T follicular helper cell (primary cell): ENCODE data around the gene OR2H1.

ENCODE experiments used
- DNase-seq: peaks from one replicate; pipeline ENCODE4 v3.0.0-alpha.2; 2020; ENCODE audit warnings: low read depth

OR2H1 gene

DNA sequence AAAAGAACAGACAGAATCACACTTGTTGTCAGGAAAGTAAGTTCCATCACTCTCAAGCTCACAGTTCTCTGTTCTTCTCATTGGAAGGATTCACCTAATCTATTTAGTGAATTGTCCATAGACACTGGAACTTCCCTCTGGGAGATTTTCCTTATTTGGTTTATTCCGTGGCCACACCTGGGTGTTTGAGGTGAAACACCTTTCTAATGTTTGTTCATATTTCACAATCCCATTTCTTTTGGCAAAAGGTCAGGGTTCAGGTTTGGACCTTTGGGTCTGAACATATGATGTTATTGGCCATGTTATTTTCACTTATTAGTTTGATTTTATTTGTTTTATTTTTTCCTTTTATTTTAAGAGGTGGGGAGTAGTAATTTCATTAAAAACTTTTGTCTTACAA lies 26.8 kb downstream of the OR2H1 start:
- no peak for DNase-seq

DNA sequence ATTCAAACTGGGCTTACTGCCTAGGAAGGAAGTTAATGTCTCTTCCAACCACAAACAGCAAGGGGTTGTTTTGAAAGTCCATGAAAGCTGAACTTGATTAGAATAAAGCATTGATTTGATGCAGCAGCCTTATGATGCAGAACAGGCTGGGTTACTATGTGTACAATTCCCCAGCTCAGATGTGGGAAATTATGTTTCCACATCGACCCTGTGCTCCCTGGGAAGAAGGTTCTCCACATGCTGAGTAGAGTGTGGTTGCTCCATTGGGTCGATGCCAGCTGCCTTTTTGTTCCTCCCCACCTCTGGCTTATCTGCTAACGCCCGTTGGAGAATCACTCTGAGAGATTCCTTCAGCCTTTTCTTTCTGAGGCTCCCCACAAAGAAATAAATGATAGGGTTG lies 29.6 kb downstream of the OR2H1 start:
- DNase-seq = no peak

DNA sequence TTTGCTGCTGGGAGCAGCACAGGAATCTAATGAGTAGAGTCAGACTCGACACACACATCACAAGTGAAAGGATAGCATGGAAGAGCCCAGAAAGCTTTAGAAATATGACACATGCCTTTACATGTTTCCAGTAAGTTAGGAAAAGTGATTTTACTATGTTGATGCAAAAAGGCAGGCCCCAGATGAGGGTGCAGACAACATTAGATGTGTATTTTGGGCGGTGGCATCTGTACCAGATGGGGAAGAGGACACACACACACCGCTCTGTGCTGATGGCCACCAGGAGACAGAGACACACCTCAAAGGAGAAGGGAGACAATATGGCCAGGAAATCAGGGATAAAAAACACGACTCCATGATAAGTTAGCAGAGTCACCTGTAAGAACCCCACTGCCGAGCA lies 30.2 kb downstream of the OR2H1 start:
- no peak for DNase-seq

DNA sequence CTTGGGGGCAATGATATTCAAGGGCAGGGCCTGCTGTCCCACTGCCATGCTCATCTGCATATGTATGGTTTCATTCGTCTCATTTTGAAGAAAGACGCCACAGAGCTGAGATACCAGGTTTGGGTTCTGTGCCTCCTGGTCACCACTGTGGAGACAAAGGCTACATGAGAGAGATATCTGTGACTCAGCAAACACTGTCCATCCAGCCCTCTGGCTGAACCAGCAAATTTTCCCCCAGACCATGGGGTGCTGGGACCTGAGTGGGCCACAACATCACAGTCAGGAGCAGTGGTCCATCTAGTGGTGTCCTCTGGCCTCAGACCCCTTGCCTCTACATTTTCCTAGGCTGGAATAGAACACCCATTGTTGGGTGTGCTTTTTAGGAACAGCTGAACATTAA lies 30.7 kb downstream of the OR2H1 start, which contains the start of gene MAS1L:
Gene MAS1L (minus strand): TSS at position 297 of the 400 bp plus-strand sequence. CDS start 54 bp downstream, at position 243.
- DNase-seq = no peak

DNA sequence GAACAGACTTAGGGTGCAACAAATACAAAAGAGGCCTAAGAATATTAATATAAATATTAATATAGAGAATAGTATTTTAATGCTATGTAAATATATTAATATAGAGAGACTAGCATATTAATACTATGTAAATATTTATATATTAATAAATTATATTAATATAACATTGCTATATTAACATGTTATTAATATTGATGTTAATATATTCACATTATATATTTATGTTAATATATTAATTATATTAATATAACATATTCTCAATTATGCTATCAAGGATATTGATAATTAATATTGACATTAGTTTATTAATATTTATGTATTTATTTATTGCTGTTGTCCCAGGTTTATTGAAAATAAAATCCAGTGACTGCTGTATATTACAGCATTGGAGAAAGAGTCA lies 31.9 kb downstream of the OR2H1 start:
- DNase-seq = no peak

DNA sequence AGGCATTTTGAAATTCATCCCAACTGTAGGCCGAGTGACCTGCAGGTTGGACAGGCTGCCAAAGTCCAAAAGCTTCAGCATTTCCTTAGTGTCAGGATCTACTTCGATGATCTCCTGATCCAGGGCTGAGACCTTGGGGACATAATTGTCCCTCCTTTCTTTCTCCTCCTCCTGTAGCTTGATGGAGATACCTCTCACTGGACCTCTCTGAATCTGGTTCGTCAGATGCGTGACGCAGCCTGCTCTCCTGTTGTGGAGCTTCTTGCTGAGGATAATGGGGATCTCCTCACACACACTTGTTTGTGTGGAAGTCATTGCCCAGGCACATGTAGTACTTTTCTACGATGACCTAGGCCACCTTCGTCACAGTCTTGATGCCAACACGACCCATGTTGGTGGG lies 32.3 kb downstream of the OR2H1 start:
- DNase-seq = no peak

DNA sequence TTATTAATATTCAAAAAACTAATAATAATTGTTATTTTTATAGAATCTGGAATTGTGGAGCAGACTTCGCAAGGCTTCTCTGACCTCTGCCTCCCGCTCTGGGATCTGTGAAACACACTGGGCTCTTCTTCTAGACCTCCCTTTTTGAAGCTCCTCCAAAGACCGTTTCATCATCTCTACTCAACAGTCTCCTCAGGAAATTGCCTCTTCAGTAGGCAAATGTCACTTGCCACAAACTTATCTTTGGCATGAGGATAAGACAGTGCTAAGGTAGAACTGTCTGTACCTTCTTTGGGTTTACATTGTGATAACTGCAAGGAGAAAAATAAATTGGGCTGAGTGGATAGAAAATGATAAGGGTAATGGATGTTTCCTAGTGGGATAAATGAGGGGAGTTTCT lies 33.1 kb downstream of the OR2H1 start:
- no peak for DNase-seq

DNA sequence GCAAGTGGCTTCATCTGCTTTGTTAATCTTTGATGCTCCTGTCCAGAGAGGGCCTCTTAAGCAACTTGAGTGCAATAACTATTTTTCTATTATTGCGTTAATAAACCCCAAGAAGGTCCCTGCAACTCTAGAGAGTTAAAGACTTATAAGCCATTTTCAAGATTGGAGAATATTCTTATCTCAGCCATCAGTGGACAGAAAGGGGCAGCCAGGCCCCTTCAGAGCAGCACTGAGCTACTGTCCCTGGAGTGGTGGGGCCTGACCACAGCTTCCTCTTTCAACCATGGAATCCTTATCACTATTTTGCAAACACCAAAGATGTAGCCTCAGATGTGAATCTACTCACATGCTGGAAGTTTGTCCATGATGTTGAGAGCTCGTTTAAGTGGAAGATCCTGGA lies 33.6 kb downstream of the OR2H1 start:
- DNase-seq = no peak

DNA sequence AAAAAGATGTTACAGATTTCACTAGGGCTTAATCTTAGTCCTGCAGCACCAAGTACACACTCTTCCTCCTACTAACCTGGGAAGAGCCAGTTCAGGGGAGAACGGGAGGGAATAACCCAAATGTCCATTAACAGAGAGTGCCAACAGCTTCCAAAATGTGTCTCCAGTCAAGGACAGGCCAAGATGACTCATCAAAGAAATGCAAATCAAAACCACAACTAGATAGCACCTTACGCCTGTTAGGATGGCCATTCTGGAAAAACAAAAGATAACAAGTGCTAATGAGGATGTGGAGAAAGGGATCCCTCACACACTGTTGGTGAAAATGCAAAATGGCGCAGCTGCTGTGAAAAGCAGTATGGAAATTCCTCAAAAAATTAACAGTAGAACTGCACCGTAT lies 34.6 kb downstream of the OR2H1 start:
- DNase-seq = no peak

DNA sequence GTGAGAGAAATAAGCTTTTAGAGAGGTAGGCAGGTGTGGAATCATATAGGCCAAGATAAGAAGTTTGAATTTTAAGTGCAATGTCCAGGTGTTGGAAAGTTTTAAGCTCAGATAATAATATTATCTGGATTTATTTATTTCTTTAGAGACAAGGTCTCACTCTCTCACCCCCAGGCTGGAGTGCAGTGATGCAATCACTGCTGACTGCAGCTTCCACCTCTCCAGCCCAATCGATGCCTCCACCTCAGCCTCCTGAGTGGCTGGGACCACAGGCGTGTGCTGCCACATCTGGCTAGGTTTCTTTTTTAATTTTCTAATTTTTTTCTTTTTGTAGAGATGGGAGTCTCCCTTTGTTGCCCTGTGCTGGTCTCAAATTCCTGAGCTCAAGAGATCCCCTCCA lies 36.3 kb downstream of the OR2H1 start:
- no peak for DNase-seq

DNA sequence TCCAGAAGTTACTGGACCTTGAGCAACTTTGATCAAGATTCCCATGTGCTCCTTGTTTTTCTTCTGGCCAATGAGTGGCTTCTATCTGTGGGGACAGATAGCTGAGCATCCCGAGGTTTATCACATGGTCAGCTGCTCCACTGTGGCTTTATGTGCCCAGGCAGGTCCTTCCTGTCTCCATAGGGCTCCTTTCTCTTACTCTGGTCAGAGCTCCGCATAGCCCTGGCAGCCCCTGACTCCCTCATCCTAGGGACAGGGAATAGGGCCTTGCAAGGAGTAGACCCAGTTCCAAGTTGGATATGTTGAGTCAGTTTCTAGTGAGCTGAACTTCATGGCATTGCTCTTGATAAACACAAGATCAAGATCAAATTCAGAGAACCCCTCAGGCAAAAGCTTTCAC lies 37.2 kb downstream of the OR2H1 start:
- no peak for DNase-seq

DNA sequence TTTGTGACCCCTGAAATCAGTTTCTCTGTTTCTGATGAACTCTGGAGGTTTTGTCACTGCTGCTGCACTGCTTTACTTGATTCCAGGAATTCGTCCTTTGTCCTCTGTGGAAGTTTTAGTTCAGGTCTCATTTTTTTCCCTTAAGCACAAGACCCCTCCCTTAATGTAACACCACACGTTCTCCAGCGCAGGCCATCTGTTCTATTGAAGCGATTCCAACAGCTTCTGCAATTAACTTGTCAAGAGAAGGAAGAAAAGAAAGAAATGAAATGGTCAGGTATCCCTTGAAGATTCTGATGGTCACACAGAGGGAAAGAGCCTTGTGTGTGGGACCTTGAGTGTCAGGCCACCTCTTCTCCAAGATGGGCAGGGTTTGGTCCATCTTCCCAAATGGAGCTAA lies 38.6 kb downstream of the OR2H1 start:
- no peak for DNase-seq

DNA sequence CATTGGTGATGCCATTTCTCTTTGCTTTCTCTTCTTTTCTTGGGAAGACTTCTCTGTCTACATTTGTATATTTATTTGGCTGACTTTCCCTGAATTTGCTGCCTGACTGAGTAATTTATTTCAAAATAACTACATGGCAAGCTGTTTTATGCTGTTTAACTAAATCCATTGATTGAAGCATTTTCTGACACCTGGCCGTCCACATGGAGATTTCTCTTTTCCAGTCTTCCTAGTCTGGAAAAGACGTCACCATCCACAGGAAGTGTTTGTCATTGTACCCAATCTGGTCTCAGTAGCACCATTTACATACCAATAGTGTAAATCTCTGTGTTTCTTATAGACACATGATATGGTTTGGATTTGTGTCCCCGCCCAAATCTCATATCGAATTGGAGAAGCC lies 40.0 kb downstream of the OR2H1 start:
- DNase-seq = no peak

DNA sequence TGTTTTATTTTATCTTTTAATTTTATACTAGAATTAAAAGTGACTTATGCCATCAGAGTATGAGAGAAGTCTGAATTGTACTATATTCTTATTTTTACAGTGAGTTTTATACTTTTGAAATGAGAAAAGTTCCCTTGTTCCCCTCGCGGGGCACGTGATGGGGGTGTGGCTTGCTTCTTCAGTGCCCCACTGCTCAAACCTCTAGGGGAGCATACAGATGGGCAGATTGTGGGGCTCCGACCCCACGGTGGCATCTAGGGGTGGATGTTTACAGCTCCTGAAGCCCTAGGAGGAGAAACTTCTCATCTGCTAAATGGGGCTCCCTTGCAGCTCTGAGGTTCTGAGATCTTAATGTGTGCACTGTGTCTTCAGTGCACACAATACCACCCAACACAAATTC lies 42.7 kb downstream of the OR2H1 start:
- DNase-seq = no peak

DNA sequence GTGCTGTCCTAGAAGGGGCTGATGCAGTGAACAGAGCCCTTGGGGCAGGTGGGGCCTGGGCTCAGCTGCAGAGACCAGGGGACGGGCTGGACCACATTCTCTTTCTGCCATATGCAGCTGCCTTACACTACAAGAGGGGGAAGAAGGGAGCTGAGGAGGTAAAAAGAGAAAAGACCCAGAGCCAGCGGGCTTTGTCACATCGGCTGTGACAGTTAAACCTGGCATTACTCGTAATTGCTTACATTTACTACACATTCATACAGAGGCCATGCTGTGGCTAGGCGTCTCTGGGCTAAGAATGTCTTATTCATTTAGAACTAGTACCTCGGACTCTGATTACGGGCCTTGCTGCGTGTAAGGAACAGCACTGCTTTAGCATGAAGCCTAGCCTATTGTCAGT lies 43.6 kb downstream of the OR2H1 start:
- DNase-seq = no peak

DNA sequence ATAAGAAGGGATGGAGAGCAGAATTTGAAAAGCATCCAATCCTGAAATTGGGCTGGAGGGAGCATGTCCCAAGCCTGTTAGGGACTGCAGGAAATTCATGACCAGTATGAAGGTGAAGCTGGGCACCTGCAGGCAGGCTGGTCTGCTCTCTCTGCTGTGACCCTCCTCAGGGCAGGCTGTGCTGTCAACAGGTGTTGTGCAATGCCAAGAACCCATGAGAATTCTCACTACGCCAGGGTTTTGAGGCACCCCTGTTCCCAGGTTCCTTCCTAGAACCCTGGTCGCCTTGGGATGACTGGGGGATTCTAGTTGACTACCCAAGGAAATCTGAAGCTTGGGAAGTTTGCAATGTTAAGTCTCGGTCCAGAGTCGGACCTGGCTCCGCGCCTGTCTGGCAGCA lies 44.2 kb downstream of the OR2H1 start:
- no peak for DNase-seq

DNA sequence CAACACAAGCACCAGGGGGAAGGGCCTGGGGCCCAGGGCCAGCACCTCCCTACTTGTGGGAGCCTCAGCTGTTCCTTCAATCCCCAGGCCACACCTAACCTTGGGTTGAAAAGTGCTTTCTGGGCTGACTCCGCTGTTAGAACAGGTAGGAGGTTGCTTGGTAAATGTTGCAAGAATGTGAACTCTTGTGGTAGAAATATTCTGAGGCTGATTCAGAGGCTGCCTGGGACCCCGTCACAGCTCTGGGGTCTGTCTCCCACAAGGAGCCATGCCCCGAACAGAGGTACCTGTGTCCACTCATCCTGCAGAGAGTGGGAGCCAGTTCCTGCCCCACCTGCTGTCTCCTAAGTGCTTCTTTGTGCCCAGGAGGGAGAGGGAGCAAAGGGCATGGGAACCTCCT lies 45.2 kb downstream of the OR2H1 start:
- DNase-seq = no peak

DNA sequence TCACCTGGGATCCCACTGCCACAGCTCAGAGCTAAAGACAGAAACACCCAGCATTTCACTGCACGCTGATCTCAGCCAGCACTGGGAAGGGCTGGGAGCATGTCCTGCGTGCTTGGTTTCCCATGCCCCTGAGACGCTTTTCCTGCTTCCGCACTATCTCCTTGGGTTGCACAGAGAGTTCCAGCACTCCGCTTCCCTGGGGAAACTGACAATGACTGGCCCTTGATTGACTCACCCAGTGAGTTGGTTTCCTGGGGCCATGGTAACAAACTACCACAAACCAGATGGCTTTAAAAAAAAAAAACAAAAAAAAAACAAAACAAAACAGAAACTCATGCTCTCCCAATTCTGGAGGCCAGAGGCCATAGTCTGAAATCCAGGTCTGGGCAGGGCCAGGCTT lies 45.6 kb downstream of the OR2H1 start:
- DNase-seq = no peak

DNA sequence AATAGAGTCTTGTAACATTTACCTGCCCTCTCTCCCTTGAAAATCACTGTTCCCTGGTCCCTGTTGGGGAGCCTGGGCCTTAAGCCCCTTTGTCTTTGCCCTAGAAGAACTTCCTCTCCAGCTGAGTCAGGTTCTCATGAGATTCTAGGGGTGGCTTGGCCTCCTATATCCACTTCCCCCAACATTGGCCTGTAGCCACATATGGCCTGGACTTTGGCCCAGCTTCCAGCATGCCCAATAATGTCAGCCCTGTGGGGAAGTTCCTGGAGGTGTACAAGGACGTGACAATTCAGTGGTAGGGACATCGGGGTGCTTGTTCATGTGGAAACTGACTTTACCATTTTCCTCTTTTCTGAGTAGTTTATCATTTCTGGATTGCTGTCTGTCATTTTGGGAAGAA lies 48.0 kb downstream of the OR2H1 start:
- no peak for DNase-seq

DNA sequence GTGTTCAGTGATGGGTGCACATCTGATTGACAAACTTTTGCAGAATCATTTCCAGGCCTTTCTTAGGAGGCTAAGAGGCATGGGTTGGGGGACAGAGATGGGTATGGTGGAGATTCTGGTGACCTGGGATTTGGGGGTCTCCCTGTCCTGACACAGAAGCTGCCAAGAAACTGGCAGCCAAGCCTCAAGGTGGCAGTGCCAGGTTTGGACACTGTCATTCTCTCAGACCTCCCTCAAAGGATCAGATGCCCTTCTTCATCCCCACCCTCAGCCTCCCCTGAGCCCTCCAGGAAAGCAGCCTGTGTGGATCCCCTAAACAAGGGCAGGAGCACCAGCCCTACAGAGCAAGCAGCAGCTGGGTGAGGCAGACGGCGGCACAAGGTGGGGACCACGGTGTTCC lies 48.9 kb downstream of the OR2H1 start:
- no peak for DNase-seq

DNA sequence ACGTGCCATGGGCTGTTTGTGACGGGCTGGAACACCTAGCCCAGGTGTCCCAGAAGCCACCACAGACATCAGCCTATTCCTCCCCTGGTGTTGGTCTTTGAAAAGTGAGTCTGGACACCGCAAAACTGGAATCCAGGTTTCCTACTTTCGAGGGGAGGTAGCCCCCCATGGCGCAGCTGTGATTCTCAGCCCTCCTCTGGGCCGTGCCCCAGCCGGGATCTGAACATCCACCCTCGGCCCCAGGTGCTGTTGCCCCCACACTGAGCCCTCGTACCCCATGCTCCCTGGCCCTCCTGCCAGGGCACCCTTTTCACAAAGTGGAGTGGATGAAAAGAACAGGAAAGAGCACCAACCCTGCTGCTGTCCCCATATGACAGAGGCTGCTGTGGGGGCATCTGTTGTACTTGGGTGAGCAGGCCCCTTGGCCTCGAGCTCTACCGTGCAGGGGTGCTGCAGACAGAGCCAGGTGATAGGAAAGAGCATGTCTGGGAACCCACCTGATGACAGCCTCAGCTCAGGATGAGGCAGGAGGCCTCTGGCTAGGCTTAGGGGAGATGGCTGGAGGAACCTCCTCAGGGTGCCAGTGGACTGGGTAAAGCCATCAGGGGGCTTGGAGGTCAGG lies 49.6 kb downstream of the OR2H1 start:
- DNase-seq = no peak

DNA sequence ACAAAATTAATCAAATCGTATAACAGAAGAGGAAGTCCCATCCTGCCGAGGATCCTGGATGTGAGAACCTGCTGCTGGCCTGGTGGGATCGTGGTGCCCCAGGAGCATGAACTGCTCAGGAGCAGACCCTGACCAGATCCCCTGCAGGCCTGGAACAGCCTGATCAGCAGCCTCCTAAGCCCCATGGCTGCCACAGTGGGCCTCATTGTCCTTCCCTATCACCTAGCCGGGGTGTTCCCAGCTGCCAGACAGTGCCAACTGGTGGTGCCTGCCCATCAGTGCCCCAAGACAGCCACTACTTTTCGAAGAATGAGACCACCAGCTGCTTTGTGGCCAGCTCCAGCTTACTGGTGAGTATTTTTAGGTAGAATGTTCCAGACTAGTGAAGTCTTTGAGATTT lies 50.4 kb downstream of the OR2H1 start:
- DNase-seq = no peak

DNA sequence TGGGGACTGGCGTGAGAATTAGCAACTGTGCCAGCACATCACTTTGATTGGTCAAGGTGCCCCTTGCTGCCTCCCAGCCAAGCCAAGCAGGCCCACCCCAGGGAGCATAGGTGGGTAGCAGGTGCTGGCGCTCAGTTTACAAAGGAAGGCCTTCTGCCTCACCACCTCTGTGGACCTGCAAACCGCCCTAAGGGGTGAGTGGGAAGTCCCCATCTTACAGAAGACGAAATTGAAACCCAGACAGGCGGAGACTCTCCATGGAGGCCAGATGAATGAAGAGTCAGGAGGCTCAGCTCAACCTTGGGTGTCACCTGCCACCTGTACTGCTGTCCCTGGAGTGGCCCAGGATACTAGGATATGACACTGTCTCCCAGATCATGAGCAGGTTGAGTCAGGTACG lies 52.3 kb downstream of the OR2H1 start:
- no peak for DNase-seq

DNA sequence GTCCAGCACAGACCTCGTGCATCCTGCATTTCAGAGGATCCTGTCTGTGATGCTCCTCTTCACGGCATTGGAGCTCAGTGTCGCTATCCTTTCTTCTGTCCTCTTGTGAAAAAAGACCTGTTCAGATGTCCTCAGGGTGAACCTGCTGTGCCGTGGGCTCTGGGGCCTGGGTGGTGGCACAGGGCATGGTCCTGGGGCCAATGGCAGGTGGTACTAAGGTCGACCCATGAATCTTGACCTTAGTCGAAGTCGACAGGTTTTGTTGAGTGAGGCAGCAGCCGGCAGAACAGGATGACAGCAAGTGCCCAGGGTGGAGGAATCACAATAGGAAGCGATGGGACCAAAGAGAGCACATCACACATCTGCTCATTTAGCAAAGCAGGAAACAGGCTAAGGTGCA lies 52.8 kb downstream of the OR2H1 start:
- no peak for DNase-seq

DNA sequence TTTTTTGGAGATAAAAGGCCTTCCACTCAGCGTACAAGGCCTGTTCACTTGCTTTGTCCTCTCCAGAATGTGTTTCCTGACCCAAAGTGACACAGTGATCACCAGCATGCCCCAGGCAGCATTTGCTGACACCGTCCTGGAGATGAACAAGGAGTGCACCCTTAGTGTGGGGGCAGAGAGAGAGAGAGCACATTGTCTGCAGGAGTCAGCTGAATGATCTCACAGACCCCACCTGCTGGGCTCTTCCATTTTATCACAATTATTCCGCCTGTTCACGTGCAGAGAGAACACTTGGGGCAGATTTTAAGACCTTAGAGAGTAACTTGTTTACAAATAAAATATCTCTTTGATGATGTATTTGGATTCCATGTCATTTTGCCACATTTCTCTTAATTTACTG lies 53.2 kb downstream of the OR2H1 start:
- no peak for DNase-seq
